ENCODE measurements around the gene TDRD3. TPM values are rescaled to one million over a fixed set of nuclear protein-coding genes. Genes with fewer than 3 reads are reported as not detected.

The TDRD3 gene
- total RNA-seq, 1 donor, result 35.4 TPM

DNA sequence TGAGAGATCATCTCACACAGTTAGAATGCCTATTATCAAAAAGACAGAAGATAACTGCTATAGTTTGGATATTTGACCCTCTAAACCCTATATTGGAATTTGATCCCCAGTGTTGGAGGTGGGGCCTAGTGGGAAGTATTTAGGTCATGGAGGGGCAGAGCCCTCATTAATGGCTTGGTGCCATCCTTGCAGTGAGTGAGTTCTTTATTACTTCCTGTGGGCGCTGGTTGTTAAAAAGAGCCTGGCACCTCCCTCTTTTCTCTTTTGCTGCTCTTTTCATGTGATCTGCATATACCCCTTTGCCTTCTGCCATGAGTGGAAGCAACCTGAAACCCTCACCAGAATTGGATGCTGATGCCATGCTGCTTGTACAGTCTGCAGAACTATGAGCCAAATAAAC, 66.8 kb downstream of the TDRD3 start:
- Histone ChIP-seq H3K4me1 (ENCODE audit: insufficient read depth, low read length) (no peaks in the 10 kb centered on the region), H3K4me3 (ENCODE audit: low read length) (no peak overlapping the region), H3K9me3 (ENCODE audit: low read depth, low read length) (no peaks in the 10 kb centered on the region), H3K27me3 (ENCODE audit: insufficient read depth, low read length) (no peaks in the 10 kb centered on the region)

GRCh38 chr13:60467098-60467497, 70.1 kb downstream of the TDRD3 start:
- no peaks in the 10 kb centered on the region for H3K4me1 ChIP-seq (ENCODE audit: insufficient read depth, low read length)
- H3K4me3 ChIP-seq (ENCODE audit: low read length), result no peak overlapping the region
- H3K9me3 ChIP-seq (ENCODE audit: low read depth, low read length), result no peaks in the 10 kb centered on the region
- H3K27me3 ChIP-seq (ENCODE audit: insufficient read depth, low read length), result no peaks in the 10 kb centered on the region

DNA sequence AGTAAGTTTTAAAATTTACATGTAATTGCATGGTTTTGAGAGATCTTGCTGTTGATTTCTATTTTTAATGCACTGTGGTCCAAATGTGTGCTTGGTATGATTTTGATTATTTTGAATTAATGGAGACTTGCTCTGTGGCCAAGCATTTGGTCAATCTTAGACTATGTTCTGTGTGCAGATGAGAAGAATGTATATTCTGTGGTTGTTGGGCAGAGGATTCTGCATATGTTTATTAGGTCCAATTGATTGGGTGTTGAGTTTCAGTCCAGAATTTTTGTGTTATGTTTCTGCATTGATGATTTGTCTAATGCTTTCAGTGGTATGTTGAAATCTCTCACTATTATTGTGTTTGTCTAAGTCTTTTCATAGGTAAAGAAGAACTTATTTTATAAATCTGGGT, 82.3 kb downstream of the TDRD3 start:
- Histone ChIP-seq H3K4me3 (ENCODE audit: low read length) (no peak overlapping the region), H3K4me1 (ENCODE audit: insufficient read depth, low read length) (no peaks in the 10 kb centered on the region), H3K9me3 (ENCODE audit: low read depth, low read length) (no peaks in the 10 kb centered on the region), H3K27me3 (ENCODE audit: insufficient read depth, low read length) (no peaks in the 10 kb centered on the region)

- no peaks in the 10 kb centered on the region for H3K4me1 ChIP-seq (ENCODE audit: insufficient read depth, low read length)
- H3K9me3 ChIP-seq (ENCODE audit: low read depth, low read length), result no peaks in the 10 kb centered on the region
- H3K4me3 ChIP-seq (ENCODE audit: low read length), result no peak overlapping the region
- H3K27me3 ChIP-seq (ENCODE audit: insufficient read depth, low read length), result no peaks in the 10 kb centered on the region
Observed at GRCh38 chr13:60482012-60482411, 85.0 kb downstream of the TDRD3 start.

GRCh38 chr13:60484865-60485264, 87.8 kb downstream of the TDRD3 start:
- H3K27me3 ChIP-seq (ENCODE audit: insufficient read depth, low read length), result no peaks in the 10 kb centered on the region
- H3K4me1 ChIP-seq (ENCODE audit: insufficient read depth, low read length), result no peaks in the 10 kb centered on the region
- H3K9me3 ChIP-seq (ENCODE audit: low read depth, low read length), result no peaks in the 10 kb centered on the region
- H3K4me3 ChIP-seq (ENCODE audit: low read length), result no peak overlapping the region

DNA sequence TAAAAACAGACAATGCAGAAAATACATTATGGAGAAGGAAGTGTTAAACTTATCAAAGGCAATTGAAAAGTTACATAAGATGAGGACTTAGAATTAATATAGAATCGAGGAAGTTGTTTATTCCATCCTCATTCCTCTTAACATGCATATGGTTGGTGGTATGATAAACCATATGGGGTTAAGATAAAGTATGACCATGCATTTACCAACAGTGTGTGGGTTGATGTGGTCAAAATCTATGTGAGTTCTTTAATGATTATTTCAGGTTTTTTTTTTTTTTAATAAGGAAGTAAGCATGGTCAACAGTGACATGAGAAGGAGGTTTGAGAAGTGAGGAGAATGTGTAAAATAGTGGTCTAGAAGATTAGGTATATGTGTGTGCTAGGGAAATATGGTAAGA, 94.5 kb downstream of the TDRD3 start:
- Histone ChIP-seq H3K4me1 (ENCODE audit: insufficient read depth, low read length) (no peaks in the 10 kb centered on the region), H3K4me3 (ENCODE audit: low read length) (no peak overlapping the region), H3K27me3 (ENCODE audit: insufficient read depth, low read length) (no peaks in the 10 kb centered on the region), H3K9me3 (ENCODE audit: low read depth, low read length) (no peaks in the 10 kb centered on the region)

GRCh38 chr13:60492187-60492586, 95.2 kb downstream of the TDRD3 start:
- H3K4me1 ChIP-seq (ENCODE audit: insufficient read depth, low read length), result no peaks in the 10 kb centered on the region
- no peak overlapping the region for H3K4me3 ChIP-seq (ENCODE audit: low read length)
- H3K9me3 ChIP-seq (ENCODE audit: low read depth, low read length), result no peaks in the 10 kb centered on the region
- no peaks in the 10 kb centered on the region for H3K27me3 ChIP-seq (ENCODE audit: insufficient read depth, low read length)

DNA sequence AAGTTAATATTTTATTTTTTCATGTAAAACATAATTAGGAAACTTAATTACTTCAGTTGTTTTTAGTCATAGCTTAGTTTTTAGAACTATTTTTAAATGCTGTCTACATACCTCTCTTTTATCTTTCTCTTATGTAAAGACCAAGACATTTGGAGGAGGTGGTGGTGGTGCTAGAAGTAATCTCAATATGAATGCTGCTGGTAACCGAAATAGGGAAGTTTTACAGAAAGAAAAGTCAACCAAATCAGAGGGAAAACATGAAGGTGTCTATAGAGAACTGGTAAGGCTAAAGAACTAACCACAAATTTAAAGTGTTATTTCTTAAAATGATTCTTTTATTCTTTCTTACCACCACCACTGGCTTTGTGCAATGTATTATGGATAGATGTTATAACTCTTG, 97.3 kb downstream of the TDRD3 start:
- Histone ChIP-seq H3K4me1 (ENCODE audit: insufficient read depth, low read length) (no peaks in the 10 kb centered on the region), H3K4me3 (ENCODE audit: low read length) (no peak overlapping the region), H3K9me3 (ENCODE audit: low read depth, low read length) (no peaks in the 10 kb centered on the region), H3K27me3 (ENCODE audit: insufficient read depth, low read length) (no peaks in the 10 kb centered on the region)

- peaks cover 15% of the 10 kb centered on the region for H3K9me3 ChIP-seq (ENCODE audit: low read depth, low read length)
- no peak overlapping the region for H3K4me3 ChIP-seq (ENCODE audit: low read length)
- no peaks in the 10 kb centered on the region for H3K4me1 ChIP-seq (ENCODE audit: insufficient read depth, low read length)
- H3K27me3 ChIP-seq (ENCODE audit: insufficient read depth, low read length), result no peaks in the 10 kb centered on the region
Observed at GRCh38 chr13:60501236-60501635, 104.2 kb downstream of the TDRD3 start.

- Histone ChIP-seq H3K4me3 (ENCODE audit: low read length) (no peak overlapping the region), H3K27me3 (ENCODE audit: insufficient read depth, low read length) (no peaks in the 10 kb centered on the region), H3K9me3 (ENCODE audit: low read depth, low read length) (no peaks in the 10 kb centered on the region), H3K4me1 (ENCODE audit: insufficient read depth, low read length) (no peaks in the 10 kb centered on the region)
Observed at GRCh38 chr13:60509601-60510386, 112.8 kb downstream of the TDRD3 start.

DNA sequence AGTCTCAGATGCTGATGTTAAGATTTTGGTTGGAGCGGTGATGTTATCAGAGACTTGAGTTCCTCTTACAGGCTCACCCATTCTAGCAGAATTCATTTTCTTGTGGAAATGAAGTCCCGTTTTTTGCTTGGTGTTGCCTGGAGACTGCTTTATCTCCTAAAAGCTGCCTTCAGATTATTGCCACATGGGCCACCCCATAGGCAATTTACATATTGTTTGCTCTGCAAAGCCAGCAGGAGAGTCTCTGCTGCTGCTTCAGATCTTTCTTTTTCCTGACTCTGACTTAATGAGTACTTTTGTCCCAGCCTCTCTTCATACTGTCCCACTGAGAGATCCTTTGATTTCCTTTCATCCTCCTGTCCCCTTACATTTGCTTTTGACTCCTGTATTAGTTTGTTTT, 114.6 kb downstream of the TDRD3 start:
- H3K9me3 ChIP-seq (ENCODE audit: low read depth, low read length), result no peaks in the 10 kb centered on the region
- H3K27me3 ChIP-seq (ENCODE audit: insufficient read depth, low read length), result no peaks in the 10 kb centered on the region
- no peaks in the 10 kb centered on the region for H3K4me1 ChIP-seq (ENCODE audit: insufficient read depth, low read length)
- no peak overlapping the region for H3K4me3 ChIP-seq (ENCODE audit: low read length)

DNA sequence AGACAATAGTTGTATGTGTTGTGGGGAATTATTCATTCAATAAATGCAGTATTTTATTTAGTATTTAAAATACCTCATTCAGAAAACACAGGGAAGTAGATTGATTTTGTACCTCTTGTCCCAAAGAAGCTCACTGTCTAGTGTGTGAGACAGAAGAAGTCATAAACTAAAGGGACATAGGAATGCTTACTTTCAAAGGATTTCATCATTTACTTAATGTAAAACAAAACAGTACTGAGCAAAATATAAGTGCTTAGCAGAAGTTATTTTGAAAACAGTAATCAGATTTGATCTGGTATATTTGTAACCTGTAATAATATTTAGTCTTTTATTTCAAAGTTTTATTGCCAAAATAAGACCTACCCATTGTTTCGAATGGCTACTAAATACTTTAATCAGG, 117.9 kb downstream of the TDRD3 start:
- Histone ChIP-seq H3K4me3 (ENCODE audit: low read length) (no peak overlapping the region), H3K27me3 (ENCODE audit: insufficient read depth, low read length) (no peaks in the 10 kb centered on the region), H3K4me1 (ENCODE audit: insufficient read depth, low read length) (no peaks in the 10 kb centered on the region), H3K9me3 (ENCODE audit: low read depth, low read length) (no peaks in the 10 kb centered on the region)

GRCh38 chr13:60519496-60519895, 122.5 kb downstream of the TDRD3 start:
- Histone ChIP-seq H3K4me3 (ENCODE audit: low read length) (no peak overlapping the region), H3K27me3 (ENCODE audit: insufficient read depth, low read length) (no peaks in the 10 kb centered on the region)

GRCh38 chr13:60520902-60521569, 124.0 kb downstream of the TDRD3 start:
- no peaks in the 10 kb centered on the region for H3K9me3 ChIP-seq (ENCODE audit: low read depth, low read length)

More at GRCh38 chr13:60519496-60519895, 122.5 kb downstream of the TDRD3 start:
- Histone ChIP-seq H3K4me1 (ENCODE audit: insufficient read depth, low read length) (no peaks in the 10 kb centered on the region), H3K9me3 (ENCODE audit: low read depth, low read length) (no peaks in the 10 kb centered on the region)

DNA sequence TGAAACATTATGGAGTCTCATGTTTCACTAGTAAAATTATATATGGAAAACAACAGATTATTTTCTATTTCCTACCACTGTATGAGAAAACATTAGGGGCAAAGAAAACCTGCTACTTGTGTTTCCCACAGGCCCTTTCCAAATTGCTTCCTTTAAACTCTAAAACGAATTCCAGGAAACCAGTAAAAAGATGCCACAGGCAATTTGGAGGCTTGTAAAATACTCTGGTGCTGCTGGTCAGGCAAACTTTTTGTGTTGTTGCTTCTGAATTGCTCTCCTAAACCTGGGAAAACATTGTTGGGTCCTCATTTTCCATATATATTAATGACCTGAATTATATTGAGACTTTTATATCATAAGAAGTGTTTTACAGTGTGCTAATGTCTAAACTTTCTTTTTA, 141.5 kb downstream of the TDRD3 start:
- Histone ChIP-seq H3K4me3 (ENCODE audit: low read length) (no peak overlapping the region), H3K9me3 (ENCODE audit: low read depth, low read length) (no peaks in the 10 kb centered on the region), H3K4me1 (ENCODE audit: insufficient read depth, low read length) (no peaks in the 10 kb centered on the region), H3K27me3 (ENCODE audit: insufficient read depth, low read length) (no peaks in the 10 kb centered on the region)

More at GRCh38 chr13:60520902-60521569, 124.0 kb downstream of the TDRD3 start:
- Histone ChIP-seq H3K4me3 (ENCODE audit: low read length) (no peak overlapping the region), H3K4me1 (ENCODE audit: insufficient read depth, low read length) (no peaks in the 10 kb centered on the region), H3K27me3 (ENCODE audit: insufficient read depth, low read length) (no peaks in the 10 kb centered on the region)

GRCh38 chr13:60540276-60540675, 143.3 kb downstream of the TDRD3 start:
- Histone ChIP-seq H3K9me3 (ENCODE audit: low read depth, low read length) (no peaks in the 10 kb centered on the region), H3K4me1 (ENCODE audit: insufficient read depth, low read length) (no peaks in the 10 kb centered on the region), H3K4me3 (ENCODE audit: low read length) (no peak overlapping the region), H3K27me3 (ENCODE audit: insufficient read depth, low read length) (no peaks in the 10 kb centered on the region)
